ENCODE data around the gene CPS1. TPM values are rescaled to one million over a fixed set of nuclear protein-coding genes. Genes with fewer than 3 reads are reported as not detected.
A peak's percentile ranks its signal among the peaks of the same experiment; 100 is the strongest.

Gene CPS1
- total RNA-seq, 1 donor from 2014 or later: 8.0 TPM

- no peaks in the 10 kb centered on the region for H3K9me3 Mint-ChIP-seq (ENCODE audit: unreplicated experiment)
- H3K4me3 Mint-ChIP-seq (ENCODE audit: unreplicated experiment): no peak overlapping the region
Observed at GRCh38 chr2:210592726-210593125, 36.3 kb downstream of the CPS1 start.

GRCh38 chr2:210593166-210593565 is 36.8 kb downstream of the CPS1 start:
- no peak overlapping the region for H2AFZ ChIP-seq (ENCODE audit: low read depth, low read length)
- H3K9ac ChIP-seq (ENCODE audit: low read length): no peak overlapping the region
- peak; percentile 39 for DNase-seq (ENCODE audit: low read depth)
- TF ChIP-seq CTCF (IDR thresholded peaks at IDR 0.05; ENCODE audit: insufficient read depth, low read depth, low read length) (no peak), EZH2 (IDR thresholded peaks at IDR 0.05; ENCODE audit: insufficient read depth, low read length) (no peak)
- H3K27me3 ChIP-seq (ENCODE audit: insufficient read depth, low read length): no peaks in the 10 kb centered on the region
- Mint-ChIP-seq H3K36me3 (ENCODE audit: low read depth, unreplicated experiment) (no peaks in the 10 kb centered on the region), H3K4me1 (ENCODE audit: low read depth, unreplicated experiment) (peaks cover 2% of the 10 kb centered on the region), H3K27me3 (ENCODE audit: low read depth, unreplicated experiment) (no peaks in the 10 kb centered on the region), H3K4me3 (ENCODE audit: unreplicated experiment) (no peak overlapping the region), H3K9me3 (ENCODE audit: unreplicated experiment) (peaks cover 4% of the 10 kb centered on the region), H3K27ac (ENCODE audit: unreplicated experiment) (no peak overlapping the region)
- no peaks in the 10 kb centered on the region for H3K79me2 ChIP-seq (ENCODE audit: insufficient read depth, low read length)
- H3K9me3 ChIP-seq (ENCODE audit: insufficient read depth, low read depth, low read length): no peaks in the 10 kb centered on the region
- H3K4me3 ChIP-seq (ENCODE audit: insufficient read depth, low read depth, low read length): no peak overlapping the region
- no peaks in the 10 kb centered on the region for H3K36me3 ChIP-seq (ENCODE audit: insufficient read depth, low read length)
- H3K27ac ChIP-seq (ENCODE audit: low read depth, low read length): no peak overlapping the region
- H4K20me1 ChIP-seq (ENCODE audit: insufficient read depth, low read length): no peaks in the 10 kb centered on the region
- no peak for FAIRE-seq
- no peak overlapping the region for H3K4me2 ChIP-seq (ENCODE audit: low read length)
- no peaks in the 10 kb centered on the region for H3K4me1 ChIP-seq (ENCODE audit: insufficient read depth, low read length)

More at GRCh38 chr2:210592726-210593125, 36.3 kb downstream of the CPS1 start:
- H3K27ac ChIP-seq (ENCODE audit: low read depth, low read length): no peak overlapping the region
- H3K4me1 Mint-ChIP-seq (ENCODE audit: low read depth, unreplicated experiment): peaks cover 2% of the 10 kb centered on the region
- H4K20me1 ChIP-seq (ENCODE audit: insufficient read depth, low read length): no peaks in the 10 kb centered on the region
- no peak overlapping the region for H3K4me2 ChIP-seq (ENCODE audit: low read length)
- no peaks in the 10 kb centered on the region for H3K36me3 ChIP-seq (ENCODE audit: insufficient read depth, low read length)
- H3K9me3 ChIP-seq (ENCODE audit: insufficient read depth, low read depth, low read length): no peaks in the 10 kb centered on the region
- DNase-seq (ENCODE audit: low read depth) (no peak), FAIRE-seq (no peak)
- H3K4me1 ChIP-seq (ENCODE audit: insufficient read depth, low read length): no peaks in the 10 kb centered on the region
- H3K36me3 Mint-ChIP-seq (ENCODE audit: low read depth, unreplicated experiment): no peaks in the 10 kb centered on the region
- no peak for TF ChIP-seq EZH2 (IDR thresholded peaks at IDR 0.05; ENCODE audit: insufficient read depth, low read length)
- no peak for TF ChIP-seq CTCF (IDR thresholded peaks at IDR 0.05; ENCODE audit: insufficient read depth, low read depth, low read length)
- no peaks in the 10 kb centered on the region for H3K27me3 ChIP-seq (ENCODE audit: insufficient read depth, low read length)
- H3K27me3 Mint-ChIP-seq (ENCODE audit: low read depth, unreplicated experiment): no peaks in the 10 kb centered on the region
- H3K4me3 ChIP-seq (ENCODE audit: insufficient read depth, low read depth, low read length): no peak overlapping the region
- no peak overlapping the region for H3K27ac Mint-ChIP-seq (ENCODE audit: unreplicated experiment)
- H2AFZ ChIP-seq (ENCODE audit: low read depth, low read length): no peak overlapping the region
- no peaks in the 10 kb centered on the region for H3K79me2 ChIP-seq (ENCODE audit: insufficient read depth, low read length)
- H3K9ac ChIP-seq (ENCODE audit: low read length): no peak overlapping the region

GRCh38 chr2:210598219-210598618 is 41.8 kb downstream of the CPS1 start:
- H3K27me3 ChIP-seq (ENCODE audit: insufficient read depth, low read length): no peaks in the 10 kb centered on the region
- no peaks in the 10 kb centered on the region for H3K36me3 ChIP-seq (ENCODE audit: insufficient read depth, low read length)
- TF ChIP-seq CTCF (IDR thresholded peaks at IDR 0.05; ENCODE audit: insufficient read depth, low read depth, low read length) (no peak), EZH2 (IDR thresholded peaks at IDR 0.05; ENCODE audit: insufficient read depth, low read length) (no peak)
- H3K9me3 Mint-ChIP-seq (ENCODE audit: unreplicated experiment): peaks cover 7% of the 10 kb centered on the region
- H3K27ac Mint-ChIP-seq (ENCODE audit: unreplicated experiment): no peak overlapping the region
- no peaks in the 10 kb centered on the region for H4K20me1 ChIP-seq (ENCODE audit: insufficient read depth, low read length)
- H3K36me3 Mint-ChIP-seq (ENCODE audit: low read depth, unreplicated experiment): no peaks in the 10 kb centered on the region
- H3K4me3 Mint-ChIP-seq (ENCODE audit: unreplicated experiment): no peak overlapping the region
- no peak for FAIRE-seq
- H3K4me1 ChIP-seq (ENCODE audit: insufficient read depth, low read length): no peaks in the 10 kb centered on the region
- H3K27me3 Mint-ChIP-seq (ENCODE audit: low read depth, unreplicated experiment): no peaks in the 10 kb centered on the region
- H3K9ac ChIP-seq (ENCODE audit: low read length): no peak overlapping the region
- H3K4me3 ChIP-seq (ENCODE audit: insufficient read depth, low read depth, low read length): no peak overlapping the region
- no peak overlapping the region for H3K27ac ChIP-seq (ENCODE audit: low read depth, low read length)
- H3K4me1 Mint-ChIP-seq (ENCODE audit: low read depth, unreplicated experiment): peaks cover 2% of the 10 kb centered on the region
- H3K4me2 ChIP-seq (ENCODE audit: low read length): no peak overlapping the region
- no peaks in the 10 kb centered on the region for H3K79me2 ChIP-seq (ENCODE audit: insufficient read depth, low read length)
- H2AFZ ChIP-seq (ENCODE audit: low read depth, low read length): no peak overlapping the region
- no peaks in the 10 kb centered on the region for H3K9me3 ChIP-seq (ENCODE audit: insufficient read depth, low read depth, low read length)
- no peak for DNase-seq (ENCODE audit: low read depth)

Data from astrocyte (in vitro differentiated cells and primary cell).